MM.1S (cell line): ENCODE data around the gene ZBTB42.

Experiments
- CTCF ChIP-seq: fragments of 300-600 bp; sonication (generic); IDR thresholded peaks from 2 replicates; pipeline ENCODE4 v1.5.1; 2016; ENCODE audit warnings: antibody characterized with exemption, low read length, mixed read lengths
- EZH2phosphoT487 ChIP-seq: fragments of 300-600 bp; sonication (generic); IDR thresholded peaks from 2 replicates; pipeline ENCODE4 v1.6.1; 2018; ENCODE audit warnings: antibody characterized with exemption, low read length

DNA sequence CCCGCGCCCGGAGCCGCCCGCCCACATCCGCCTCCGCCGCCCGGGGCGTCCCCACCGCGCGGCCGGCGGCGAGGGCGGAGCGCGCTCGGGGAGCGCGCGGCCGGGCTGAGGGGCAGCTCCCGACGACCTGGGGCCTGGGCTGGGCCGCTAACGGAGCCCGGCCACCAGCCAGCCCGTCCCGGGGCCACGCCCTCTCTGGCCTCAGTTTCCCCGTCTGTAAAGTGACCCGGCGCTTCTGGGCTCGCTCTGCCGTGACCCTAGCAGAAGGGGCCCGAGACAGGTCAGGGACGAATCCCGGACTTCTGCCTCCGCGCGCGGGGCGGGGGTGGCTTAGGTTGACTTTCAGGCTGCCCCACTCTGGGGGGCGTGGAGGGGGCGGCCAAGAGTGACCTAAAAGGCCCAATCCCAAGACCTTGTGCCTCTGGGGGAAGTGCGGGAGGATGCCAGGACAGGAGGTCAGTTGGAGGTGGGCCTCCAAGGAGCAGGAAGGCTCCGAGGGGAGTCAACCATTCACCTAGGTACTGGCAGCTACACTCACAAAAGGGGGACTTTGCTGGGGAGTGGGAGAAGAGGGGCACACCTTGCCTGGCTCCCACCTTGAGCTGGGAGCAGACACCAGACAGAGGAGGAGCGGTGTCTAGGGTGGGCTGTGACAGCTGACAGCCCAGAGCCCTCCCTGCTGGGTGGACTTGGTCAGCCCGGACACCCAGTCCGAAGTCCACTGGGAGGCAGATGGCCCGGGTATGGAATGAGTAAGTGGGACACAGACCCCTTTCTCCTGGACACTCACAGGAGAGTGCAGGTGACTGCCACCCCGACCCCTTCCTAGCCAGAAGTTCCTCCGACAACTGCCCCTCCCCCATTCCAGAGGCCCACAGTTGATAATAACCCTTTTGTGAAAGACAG lies 4.9 kb upstream of the ZBTB42 start:
- no peak for TF ChIP-seq CTCF
- TF ChIP-seq EZH2phosphoT487, result no peak
